GM18909 (cell line): Measurements from ENCODE around the gene BMS1.

Experiments
- ATAC-seq: cut with Tn5 transposase; IDR thresholded peaks from one replicate; pipeline ENCODE4 v1.9.1; 2021; ENCODE audit warnings: mild to moderate bottlenecking; ENCODE audit not compliant: unreplicated experiment, poor library complexity

The BMS1 gene

GRCh38 chr10:42879380-42880254 is 97.0 kb downstream of the BMS1 start:
- no peak for ATAC-seq

GRCh38 chr10:42880255-42880620 is 97.6 kb downstream of the BMS1 start:
- ATAC-seq = no peak

- ATAC-seq = no peak
Measured at GRCh38 chr10:42882597-42882996, 100.0 kb downstream of the BMS1 start.
